A673 (cell line): ENCODE data around the gene ANO1.

ENCODE experiments used
- EZH2 ChIP-seq: fragments of 200-600 bp; sonication (generic); IDR thresholded peaks from 2 replicates; pipeline ENCODE4 v1.6.1; 2017; ENCODE audit warnings: borderline replicate concordance, low read depth, mild to moderate bottlenecking, mixed read lengths, antibody characterized with exemption, low read length; ENCODE audit not compliant: poor library complexity, severe bottlenecking
- TF ChIP-seq, protein P1 (sequence below): fragments of 300-800, 200-600 bp; sonication (generic); conservative IDR thresholded peaks from 2 replicates; pipeline ENCODE4 v1.5.1; 2017; ENCODE audit warnings: low read depth, mild to moderate bottlenecking, antibody characterized with exemption, low read length, moderate library complexity, mixed read lengths

DNA sequence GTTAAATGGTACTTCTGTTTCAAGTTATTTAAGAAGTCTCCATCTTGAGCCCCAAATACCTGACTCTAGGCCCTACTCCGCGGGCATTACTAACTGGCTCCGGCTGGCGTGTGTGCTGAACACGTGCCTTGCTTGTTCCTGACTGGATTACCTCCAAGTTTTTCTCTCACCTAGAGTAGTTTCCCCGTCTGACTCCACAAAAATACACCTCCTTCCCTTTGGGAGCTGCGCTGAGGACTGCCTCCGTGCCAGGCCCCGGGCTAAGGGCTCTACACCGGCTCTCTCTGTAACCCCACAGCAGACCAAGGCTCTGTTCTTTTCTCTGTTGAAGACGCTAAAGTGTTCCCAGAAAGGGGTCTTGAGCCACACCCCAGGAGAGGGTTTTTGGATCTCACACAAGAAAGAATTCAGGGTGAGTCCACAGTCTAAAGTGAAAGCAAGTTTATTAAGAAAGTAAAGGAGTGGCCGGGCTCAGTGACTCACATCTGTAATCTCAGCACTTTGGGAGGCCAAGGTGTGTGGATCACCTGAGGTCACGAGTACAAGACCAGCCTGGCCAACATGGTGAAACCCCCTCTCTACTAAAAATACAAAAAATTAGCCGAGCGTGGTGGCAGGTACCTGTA lies 61.8 kb downstream of the ANO1 start:
- TF ChIP-seq, protein P1, sequence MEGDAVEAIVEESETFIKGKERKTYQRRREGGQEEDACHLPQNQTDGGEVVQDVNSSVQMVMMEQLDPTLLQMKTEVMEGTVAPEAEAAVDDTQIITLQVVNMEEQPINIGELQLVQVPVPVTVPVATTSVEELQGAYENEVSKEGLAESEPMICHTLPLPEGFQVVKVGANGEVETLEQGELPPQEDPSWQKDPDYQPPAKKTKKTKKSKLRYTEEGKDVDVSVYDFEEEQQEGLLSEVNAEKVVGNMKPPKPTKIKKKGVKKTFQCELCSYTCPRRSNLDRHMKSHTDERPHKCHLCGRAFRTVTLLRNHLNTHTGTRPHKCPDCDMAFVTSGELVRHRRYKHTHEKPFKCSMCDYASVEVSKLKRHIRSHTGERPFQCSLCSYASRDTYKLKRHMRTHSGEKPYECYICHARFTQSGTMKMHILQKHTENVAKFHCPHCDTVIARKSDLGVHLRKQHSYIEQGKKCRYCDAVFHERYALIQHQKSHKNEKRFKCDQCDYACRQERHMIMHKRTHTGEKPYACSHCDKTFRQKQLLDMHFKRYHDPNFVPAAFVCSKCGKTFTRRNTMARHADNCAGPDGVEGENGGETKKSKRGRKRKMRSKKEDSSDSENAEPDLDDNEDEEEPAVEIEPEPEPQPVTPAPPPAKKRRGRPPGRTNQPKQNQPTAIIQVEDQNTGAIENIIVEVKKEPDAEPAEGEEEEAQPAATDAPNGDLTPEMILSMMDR, result no peak
- TF ChIP-seq EZH2, result no peak
